ENCODE data around the gene REV3L. TPM values are rescaled to one million over a fixed set of nuclear protein-coding genes. Genes with fewer than 3 reads are reported as not detected.

Gene REV3L
- polyA plus RNA-seq, 2 of the 4 experiments (the other 2 are of a cell fraction) = 4.1 to 12.4 TPM

GRCh38 chr6:111462770-111463391 is 20.1 kb downstream of the REV3L start:
- DNase-seq (ENCODE audit: low read depth in 1 of 2, low spot score in 1 of 2) = peak in 1 of 2 experiments; percentile 17
- H3K4me3 ChIP-seq = no peak overlapping the region
- ATAC-seq = peak; percentile 39 to 70; a peak in 5 of 6 replicates

GRCh38 chr6:111461860-111462259 is 21.2 kb downstream of the REV3L start:
- FAIRE-seq (no peak), DNase-seq (ENCODE audit: low read depth in 1 of 2, low spot score in 1 of 2) (no peak), ATAC-seq (no peak)
- TF ChIP-seq RFX5 (IDR thresholded peaks at IDR 0.05) = no peak
- TF ChIP-seq FOSB (CRISPR knock-in tag; IDR thresholded peaks at IDR 0.05) = no peak
- no peak for TF ChIP-seq MYC (IDR thresholded peaks at IDR 0.05; ENCODE audit: borderline replicate concordance, low read length)
- no peak for TF ChIP-seq ZFP36 (IDR thresholded peaks at IDR 0.05; ENCODE audit: borderline replicate concordance, partially characterized antibody)
- ChIA-PET CTCF (no interaction called here), POLR2A (no interaction called here)
- Histone ChIP-seq H3K4me2 (peak overlapping the region; percentile 74), H3K27ac (no peak overlapping the region), H3K4me1 (peaks cover 31% of the 10 kb centered on the region), H3K4me3 (no peak overlapping the region), H3K9me3 (peaks cover 10% of the 10 kb centered on the region)

More at GRCh38 chr6:111462770-111463391, 20.1 kb downstream of the REV3L start:
- POLR2A ChIA-PET = interaction anchor here (0.8 kb wide), 1 partner anchor 20 kb away, joined by 4 read pairs; the partner anchor contains the start of gene REV3L
- Histone ChIP-seq H3K4me1 (peaks cover 31% of the 10 kb centered on the region), H3K9me3 (peaks cover 10% of the 10 kb centered on the region), H3K4me2 (peak overlapping the region; percentile 74), H3K27ac (peak overlapping the region in 1 of 2 experiments; percentile 66; a peak in 1 of 6 replicates)
- FAIRE-seq = no peak
- CTCF ChIA-PET = no interaction called here
- WGBS (ENCODE audit: missing lambda C conversion rate) = 52% methylated on average over 7 of the region's 7 CpGs
- TF ChIP-seq CHD4 (IDR thresholded peaks at IDR 0.05; ENCODE audit: borderline replicate concordance) (no peak), CEBPB (IDR thresholded peaks at IDR 0.05) (peak; percentile 35 to 51; a peak in 1 of 4 replicates), KDM5A (IDR thresholded peaks at IDR 0.05) (no peak), HDAC2 (IDR thresholded peaks at IDR 0.05) (no peak), FOSL2 (IDR thresholded peaks at IDR 0.05) (no peak), FOSL2 (CRISPR knock-in tag; IDR thresholded peaks at IDR 0.05) (peak; percentile 70)

GRCh38 chr6:111458670-111459232 is 24.3 kb downstream of the REV3L start:
- Histone ChIP-seq H3K4me2 (no peak overlapping the region), H3K27ac (no peak overlapping the region), H3K4me3 (no peak overlapping the region), H3K9me3 (peaks cover 10% of the 10 kb centered on the region), H3K4me1 (peaks cover 22% of the 10 kb centered on the region)
- DNase-seq (ENCODE audit: low read depth in 1 of 2, low spot score in 1 of 2) (no peak), FAIRE-seq (no peak), ATAC-seq (no peak)
- CTCF ChIA-PET = no interaction called here
- TF ChIP-seq MAFK (IDR thresholded peaks at IDR 0.05; ENCODE audit: partially characterized antibody) (peak; percentile 86), FOSB (CRISPR knock-in tag; IDR thresholded peaks at IDR 0.05) (no peak)
- POLR2A ChIA-PET = no interaction called here

GRCh38 chr6:111456208-111456607 is 26.8 kb downstream of the REV3L start:
- ATAC-seq (no peak), FAIRE-seq (no peak), DNase-seq (ENCODE audit: low read depth in 1 of 2, low spot score in 1 of 2) (no peak)
- H3K4me3 ChIP-seq = no peak overlapping the region
- CTCF ChIA-PET = no interaction called here
- POLR2A ChIA-PET = no interaction called here
- H3K9me3 ChIP-seq = peaks cover 10% of the 10 kb centered on the region
- no peaks in the 10 kb centered on the region for H3K4me1 ChIP-seq
- H3K4me2 ChIP-seq = no peak overlapping the region
- H3K27ac ChIP-seq = no peak overlapping the region
- 63% methylated on average over 2 of the region's 2 CpGs for WGBS (ENCODE audit: missing lambda C conversion rate)
- no peak for TF ChIP-seq HEYL (CRISPR knock-in tag; IDR thresholded peaks at IDR 0.05)
- no peak for TF ChIP-seq CEBPB (IDR thresholded peaks at IDR 0.05)
- TF ChIP-seq USF2 (IDR thresholded peaks at IDR 0.05) = no peak
- TF ChIP-seq BHLHE40 (IDR thresholded peaks at IDR 0.05; ENCODE audit: low read depth, low read length) = no peak
- no peak for TF ChIP-seq ELK1 (IDR thresholded peaks at IDR 0.05; ENCODE audit: low read depth, low read length)
- no peak for TF ChIP-seq PBX3 (IDR thresholded peaks at IDR 0.05)
- no peak for TF ChIP-seq POLR2AphosphoS2 (conservative IDR thresholded peaks at IDR 0.05; ENCODE audit: low read length)
- no peak for TF ChIP-seq MAX (IDR thresholded peaks at IDR 0.05)
- TF ChIP-seq REST (IDR thresholded peaks at IDR 0.05) = no peak
- no peak for TF ChIP-seq PHF8 (IDR thresholded peaks at IDR 0.05; ENCODE audit: borderline replicate concordance, low read depth)
- no peak for TF ChIP-seq JUNB (IDR thresholded peaks at IDR 0.05)
- no peak for TF ChIP-seq GATA3 (IDR thresholded peaks at IDR 0.05; ENCODE audit: borderline replicate concordance)
- TF ChIP-seq ZC3H11A (IDR thresholded peaks at IDR 0.05) = no peak
- TF ChIP-seq MAZ (IDR thresholded peaks at IDR 0.05; ENCODE audit: borderline replicate concordance, low read depth, low read length) = no peak
- TF ChIP-seq SMC3 (IDR thresholded peaks at IDR 0.05) = no peak
- TF ChIP-seq HDAC2 (IDR thresholded peaks at IDR 0.05) = no peak

All from A549 (cell line).